ENCODE results near the gene LDLRAD2. TPM values are rescaled to one million over a fixed set of nuclear protein-coding genes. Genes with fewer than 3 reads are reported as not detected.

LDLRAD2 gene
- total and polyA plus RNA-seq, 2 of the 8 experiments (the other 6 are each of a cell fraction or from before 2014, with no cell fraction given): 0.48 to 0.74 TPM

DNA sequence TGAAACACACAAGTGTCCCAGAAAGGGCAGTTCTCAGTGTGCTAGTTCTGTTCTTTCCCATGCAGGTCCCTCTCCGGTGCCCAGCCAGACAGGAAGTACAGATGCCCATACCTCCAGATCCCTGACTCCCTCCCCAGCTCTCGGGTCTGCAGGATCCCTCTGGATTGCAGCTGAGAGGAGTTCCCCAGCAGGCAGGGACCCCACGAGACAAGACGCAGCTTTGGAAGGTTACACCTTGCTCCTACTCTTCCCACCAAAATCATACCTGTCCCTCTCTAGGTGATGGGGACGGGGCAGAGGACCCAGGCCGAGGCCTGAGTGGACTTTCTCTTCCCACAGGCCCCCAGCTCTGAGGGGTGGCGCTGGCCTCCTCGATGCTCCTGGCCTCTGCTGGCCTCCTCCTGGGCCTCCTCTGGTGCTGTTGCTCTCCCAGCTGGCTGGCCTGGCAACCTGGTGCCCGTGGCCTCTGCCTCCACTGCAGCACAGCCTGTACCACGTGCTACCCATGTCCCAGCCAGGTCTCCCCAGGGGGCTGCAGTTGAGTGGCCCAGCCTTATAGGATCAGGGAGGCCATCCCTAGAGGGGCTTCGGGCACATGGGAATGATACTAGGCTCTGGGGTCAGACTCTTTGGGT lies 9.4 kb downstream of the LDLRAD2 start (continued):
- TF ChIP-seq, protein P1, sequence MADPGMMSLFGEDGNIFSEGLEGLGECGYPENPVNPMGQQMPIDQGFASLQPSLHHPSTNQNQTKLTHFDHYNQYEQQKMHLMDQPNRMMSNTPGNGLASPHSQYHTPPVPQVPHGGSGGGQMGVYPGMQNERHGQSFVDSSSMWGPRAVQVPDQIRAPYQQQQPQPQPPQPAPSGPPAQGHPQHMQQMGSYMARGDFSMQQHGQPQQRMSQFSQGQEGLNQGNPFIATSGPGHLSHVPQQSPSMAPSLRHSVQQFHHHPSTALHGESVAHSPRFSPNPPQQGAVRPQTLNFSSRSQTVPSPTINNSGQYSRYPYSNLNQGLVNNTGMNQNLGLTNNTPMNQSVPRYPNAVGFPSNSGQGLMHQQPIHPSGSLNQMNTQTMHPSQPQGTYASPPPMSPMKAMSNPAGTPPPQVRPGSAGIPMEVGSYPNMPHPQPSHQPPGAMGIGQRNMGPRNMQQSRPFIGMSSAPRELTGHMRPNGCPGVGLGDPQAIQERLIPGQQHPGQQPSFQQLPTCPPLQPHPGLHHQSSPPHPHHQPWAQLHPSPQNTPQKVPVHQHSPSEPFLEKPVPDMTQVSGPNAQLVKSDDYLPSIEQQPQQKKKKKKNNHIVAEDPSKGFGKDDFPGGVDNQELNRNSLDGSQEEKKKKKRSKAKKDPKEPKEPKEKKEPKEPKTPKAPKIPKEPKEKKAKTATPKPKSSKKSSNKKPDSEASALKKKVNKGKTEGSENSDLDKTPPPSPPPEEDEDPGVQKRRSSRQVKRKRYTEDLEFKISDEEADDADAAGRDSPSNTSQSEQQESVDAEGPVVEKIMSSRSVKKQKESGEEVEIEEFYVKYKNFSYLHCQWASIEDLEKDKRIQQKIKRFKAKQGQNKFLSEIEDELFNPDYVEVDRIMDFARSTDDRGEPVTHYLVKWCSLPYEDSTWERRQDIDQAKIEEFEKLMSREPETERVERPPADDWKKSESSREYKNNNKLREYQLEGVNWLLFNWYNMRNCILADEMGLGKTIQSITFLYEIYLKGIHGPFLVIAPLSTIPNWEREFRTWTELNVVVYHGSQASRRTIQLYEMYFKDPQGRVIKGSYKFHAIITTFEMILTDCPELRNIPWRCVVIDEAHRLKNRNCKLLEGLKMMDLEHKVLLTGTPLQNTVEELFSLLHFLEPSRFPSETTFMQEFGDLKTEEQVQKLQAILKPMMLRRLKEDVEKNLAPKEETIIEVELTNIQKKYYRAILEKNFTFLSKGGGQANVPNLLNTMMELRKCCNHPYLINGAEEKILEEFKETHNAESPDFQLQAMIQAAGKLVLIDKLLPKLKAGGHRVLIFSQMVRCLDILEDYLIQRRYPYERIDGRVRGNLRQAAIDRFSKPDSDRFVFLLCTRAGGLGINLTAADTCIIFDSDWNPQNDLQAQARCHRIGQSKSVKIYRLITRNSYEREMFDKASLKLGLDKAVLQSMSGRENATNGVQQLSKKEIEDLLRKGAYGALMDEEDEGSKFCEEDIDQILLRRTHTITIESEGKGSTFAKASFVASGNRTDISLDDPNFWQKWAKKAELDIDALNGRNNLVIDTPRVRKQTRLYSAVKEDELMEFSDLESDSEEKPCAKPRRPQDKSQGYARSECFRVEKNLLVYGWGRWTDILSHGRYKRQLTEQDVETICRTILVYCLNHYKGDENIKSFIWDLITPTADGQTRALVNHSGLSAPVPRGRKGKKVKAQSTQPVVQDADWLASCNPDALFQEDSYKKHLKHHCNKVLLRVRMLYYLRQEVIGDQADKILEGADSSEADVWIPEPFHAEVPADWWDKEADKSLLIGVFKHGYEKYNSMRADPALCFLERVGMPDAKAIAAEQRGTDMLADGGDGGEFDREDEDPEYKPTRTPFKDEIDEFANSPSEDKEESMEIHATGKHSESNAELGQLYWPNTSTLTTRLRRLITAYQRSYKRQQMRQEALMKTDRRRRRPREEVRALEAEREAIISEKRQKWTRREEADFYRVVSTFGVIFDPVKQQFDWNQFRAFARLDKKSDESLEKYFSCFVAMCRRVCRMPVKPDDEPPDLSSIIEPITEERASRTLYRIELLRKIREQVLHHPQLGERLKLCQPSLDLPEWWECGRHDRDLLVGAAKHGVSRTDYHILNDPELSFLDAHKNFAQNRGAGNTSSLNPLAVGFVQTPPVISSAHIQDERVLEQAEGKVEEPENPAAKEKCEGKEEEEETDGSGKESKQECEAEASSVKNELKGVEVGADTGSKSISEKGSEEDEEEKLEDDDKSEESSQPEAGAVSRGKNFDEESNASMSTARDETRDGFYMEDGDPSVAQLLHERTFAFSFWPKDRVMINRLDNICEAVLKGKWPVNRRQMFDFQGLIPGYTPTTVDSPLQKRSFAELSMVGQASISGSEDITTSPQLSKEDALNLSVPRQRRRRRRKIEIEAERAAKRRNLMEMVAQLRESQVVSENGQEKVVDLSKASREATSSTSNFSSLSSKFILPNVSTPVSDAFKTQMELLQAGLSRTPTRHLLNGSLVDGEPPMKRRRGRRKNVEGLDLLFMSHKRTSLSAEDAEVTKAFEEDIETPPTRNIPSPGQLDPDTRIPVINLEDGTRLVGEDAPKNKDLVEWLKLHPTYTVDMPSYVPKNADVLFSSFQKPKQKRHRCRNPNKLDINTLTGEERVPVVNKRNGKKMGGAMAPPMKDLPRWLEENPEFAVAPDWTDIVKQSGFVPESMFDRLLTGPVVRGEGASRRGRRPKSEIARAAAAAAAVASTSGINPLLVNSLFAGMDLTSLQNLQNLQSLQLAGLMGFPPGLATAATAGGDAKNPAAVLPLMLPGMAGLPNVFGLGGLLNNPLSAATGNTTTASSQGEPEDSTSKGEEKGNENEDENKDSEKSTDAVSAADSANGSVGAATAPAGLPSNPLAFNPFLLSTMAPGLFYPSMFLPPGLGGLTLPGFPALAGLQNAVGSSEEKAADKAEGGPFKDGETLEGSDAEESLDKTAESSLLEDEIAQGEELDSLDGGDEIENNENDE (IDR thresholded peaks at IDR 0.05; ENCODE audit: insufficient replicate concordance, low read length): no peak
- TF ChIP-seq CHD1 (IDR thresholded peaks at IDR 0.05; ENCODE audit: low read depth, low read length): no peak
- TF ChIP-seq BCL11A (IDR thresholded peaks at IDR 0.05; ENCODE audit: low read depth in 2 of 2, low read length in 2 of 2): no peak
- no peak for TF ChIP-seq RAD21 (IDR thresholded peaks at IDR 0.05 in 1 of 2, conservative IDR thresholded peaks at IDR 0.05 in 1 of 2; ENCODE audit: low read depth in 2 of 2, low read length in 2 of 2)
- no peak for TF ChIP-seq SIRT6 (IDR thresholded peaks at IDR 0.05; ENCODE audit: low read length)
- TF ChIP-seq, protein P2, sequence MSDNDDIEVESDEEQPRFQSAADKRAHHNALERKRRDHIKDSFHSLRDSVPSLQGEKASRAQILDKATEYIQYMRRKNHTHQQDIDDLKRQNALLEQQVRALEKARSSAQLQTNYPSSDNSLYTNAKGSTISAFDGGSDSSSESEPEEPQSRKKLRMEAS (IDR thresholded peaks at IDR 0.05): no peak
- no peak for TF ChIP-seq RFX5 (IDR thresholded peaks at IDR 0.05; ENCODE audit: borderline replicate concordance, low read depth, low read length)

Measured in H1 (cell line).